GM23248 (cell line): Measurements from ENCODE around the gene OR9I1.

ENCODE experiments used
- EZH2 ChIP-seq: fragments of 200-600 bp; sonication (generic); IDR thresholded peaks from 2 replicates; pipeline ENCODE4 v1.6.1; 2018; ENCODE audit warnings: antibody characterized with exemption, mild to moderate bottlenecking; ENCODE audit not compliant: insufficient read depth, poor library complexity, severe bottlenecking
- EZH2phosphoT487 ChIP-seq: fragments of 200-600 bp; sonication (generic); IDR thresholded peaks from 2 replicates; pipeline ENCODE4 v1.6.1; 2018; ENCODE audit warnings: antibody characterized with exemption, moderate library complexity, mild to moderate bottlenecking, low read depth; ENCODE audit not compliant: insufficient read depth

GRCh38 chr11:58133309-58134076 is 8.2 kb upstream of the OR9I1 start:
- TF ChIP-seq EZH2, result no peak
- no peak for TF ChIP-seq EZH2phosphoT487
